HG03457 (cell line): ENCODE results near the gene CIRBP.
"Not testable (repeated sequence)": the region's sequence is repeated elsewhere in the genome, so short reads cannot be mapped to it uniquely, and the experiment has no call there.

ENCODE experiments used
- ATAC-seq: cut with Tn5 transposase; IDR thresholded peaks from one replicate; pipeline ENCODE4 v1.9.1; 2021; ENCODE audit warnings: moderate number of reproducible peaks; ENCODE audit not compliant: unreplicated experiment

CIRBP gene

GRCh38 chr19:1243768-1244692, 25.1 kb upstream of the CIRBP start:
- no peak for ATAC-seq

GRCh38 chr19:1244693-1245451, 24.3 kb upstream of the CIRBP start:
- ATAC-seq, result no peak

- no peak for ATAC-seq
Measured at GRCh38 chr19:1245494-1246264, 23.5 kb upstream of the CIRBP start.

GRCh38 chr19:1246265-1247087, 22.7 kb upstream of the CIRBP start:
- not testable (repeated sequence) for ATAC-seq

GRCh38 chr19:1247748-1248138, 21.4 kb upstream of the CIRBP start:
- no peak for ATAC-seq

GRCh38 chr19:1248139-1248785, 20.9 kb upstream of the CIRBP start, which contains the start of gene MIDN:
TSS of gene MIDN (plus strand) at chr19:1248583. CDS start at chr19:1250297, 1,714 bp downstream.
- peak; percentile 10 for ATAC-seq

GRCh38 chr19:1248786-1249297, 20.3 kb upstream of the CIRBP start:
- ATAC-seq, result peak; percentile 16

GRCh38 chr19:1249298-1249989, 19.7 kb upstream of the CIRBP start:
- ATAC-seq, result peak; percentile 26

- no peak for ATAC-seq
Measured at GRCh38 chr19:1249990-1250436, 19.1 kb upstream of the CIRBP start.

GRCh38 chr19:1250437-1251260, 18.5 kb upstream of the CIRBP start:
- no peak for ATAC-seq

- ATAC-seq, result no peak
Measured at GRCh38 chr19:1251330-1252220, 17.6 kb upstream of the CIRBP start.

GRCh38 chr19:1252221-1252820, 16.8 kb upstream of the CIRBP start:
- ATAC-seq, result no peak

- no peak for ATAC-seq
Measured at GRCh38 chr19:1252821-1253513, 16.2 kb upstream of the CIRBP start.

- no peak for ATAC-seq
Measured at GRCh38 chr19:1253514-1254080, 15.5 kb upstream of the CIRBP start.

- ATAC-seq, result no peak
Measured at GRCh38 chr19:1254081-1254527, 15.0 kb upstream of the CIRBP start.
